ENCODE measurements around the gene PPP2R3C. TPM values are rescaled to one million over a fixed set of nuclear protein-coding genes. Genes with fewer than 3 reads are reported as not detected.

PPP2R3C gene
- total and polyA plus RNA-seq, 2 of the 13 experiments (the other 11 are each of a cell fraction or from before 2014, with no cell fraction given): 63.4 to 102 TPM

DNA sequence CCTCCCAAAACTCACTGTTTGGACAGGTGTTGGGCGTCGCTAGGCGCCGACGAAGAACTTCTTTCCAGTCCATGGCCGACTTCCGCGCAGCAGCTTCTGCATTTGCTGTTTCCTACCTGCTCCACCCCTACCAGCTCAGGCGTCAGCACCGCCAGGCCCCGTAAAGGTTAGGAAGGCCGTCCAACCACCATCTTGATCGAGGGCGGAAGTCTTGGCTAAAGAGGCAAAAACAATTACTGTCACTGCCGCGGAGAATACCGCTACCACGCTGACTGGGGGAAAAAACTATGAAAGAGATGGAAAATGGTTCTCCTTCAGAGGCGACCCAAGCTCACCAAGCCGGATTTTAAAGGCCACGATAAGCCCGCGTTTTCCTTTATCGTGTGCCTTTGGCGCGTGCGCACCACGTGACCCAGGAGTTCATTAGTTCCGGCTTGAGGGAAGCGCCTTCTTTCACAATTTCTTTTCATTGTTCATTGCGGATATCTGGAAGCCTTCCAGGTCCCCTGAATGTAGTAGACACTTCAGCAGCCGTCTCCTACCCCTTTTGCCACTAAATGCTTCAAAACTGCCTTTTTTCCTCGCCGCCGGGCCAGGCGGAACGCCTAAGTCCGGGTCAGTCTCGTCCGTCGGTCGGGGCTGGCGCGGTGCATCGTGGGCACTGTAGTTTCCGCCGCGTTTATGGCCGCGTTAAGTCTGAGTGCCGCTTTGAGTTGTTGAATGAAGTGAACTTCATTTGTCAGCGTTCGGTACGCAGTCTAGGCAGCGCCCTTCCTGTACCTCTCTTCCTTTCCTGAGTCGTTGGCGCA, at the start of gene PPP2R3C, which contains the start of gene PRORP (continued):
- TF ChIP-seq ARNTL (CRISPR knock-in tag; IDR thresholded peaks at IDR 0.05) (peak; percentile 98), SRSF1 (optimal IDR thresholded peaks at IDR 0.05; ENCODE audit: low read depth, low read length) (peak; percentile 79), NFE2 (CRISPR knock-in tag; IDR thresholded peaks at IDR 0.05) (no peak), NFE2L2 (IDR thresholded peaks at IDR 0.05; ENCODE audit: low read length) (peak; percentile 12; the same call in 1 of the 2 replicates), ZNF121 (CRISPR knock-in tag; IDR thresholded peaks at IDR 0.05) (peak; percentile 27; the same call in 1 of the 2 replicates), CEBPZ (IDR thresholded peaks at IDR 0.05; ENCODE audit: low read length) (no peak), KLF13 (CRISPR knock-in tag; IDR thresholded peaks at IDR 0.05) (peak; percentile 91), ZNF619 (CRISPR knock-in tag; IDR thresholded peaks at IDR 0.05) (peak; percentile 94), FOXK2 (IDR thresholded peaks at IDR 0.05) (peak; percentile 40; the same call in 1 of the 2 replicates), TBX2 (CRISPR knock-in tag; IDR thresholded peaks at IDR 0.05; ENCODE audit: borderline replicate concordance) (peak; percentile 90; the same call in 1 of the 2 replicates), RAD51 (IDR thresholded peaks at IDR 0.05; ENCODE audit: borderline replicate concordance) (peak; percentile 98), PAWR (CRISPR knock-in tag; IDR thresholded peaks at IDR 0.05; ENCODE audit: borderline replicate concordance) (no peak; the same call in 1 of the 2 replicates), ZNF280B (CRISPR knock-in tag; IDR thresholded peaks at IDR 0.05; ENCODE audit: borderline replicate concordance) (peak; percentile 93)
- TF ChIP-seq, protein P1, sequence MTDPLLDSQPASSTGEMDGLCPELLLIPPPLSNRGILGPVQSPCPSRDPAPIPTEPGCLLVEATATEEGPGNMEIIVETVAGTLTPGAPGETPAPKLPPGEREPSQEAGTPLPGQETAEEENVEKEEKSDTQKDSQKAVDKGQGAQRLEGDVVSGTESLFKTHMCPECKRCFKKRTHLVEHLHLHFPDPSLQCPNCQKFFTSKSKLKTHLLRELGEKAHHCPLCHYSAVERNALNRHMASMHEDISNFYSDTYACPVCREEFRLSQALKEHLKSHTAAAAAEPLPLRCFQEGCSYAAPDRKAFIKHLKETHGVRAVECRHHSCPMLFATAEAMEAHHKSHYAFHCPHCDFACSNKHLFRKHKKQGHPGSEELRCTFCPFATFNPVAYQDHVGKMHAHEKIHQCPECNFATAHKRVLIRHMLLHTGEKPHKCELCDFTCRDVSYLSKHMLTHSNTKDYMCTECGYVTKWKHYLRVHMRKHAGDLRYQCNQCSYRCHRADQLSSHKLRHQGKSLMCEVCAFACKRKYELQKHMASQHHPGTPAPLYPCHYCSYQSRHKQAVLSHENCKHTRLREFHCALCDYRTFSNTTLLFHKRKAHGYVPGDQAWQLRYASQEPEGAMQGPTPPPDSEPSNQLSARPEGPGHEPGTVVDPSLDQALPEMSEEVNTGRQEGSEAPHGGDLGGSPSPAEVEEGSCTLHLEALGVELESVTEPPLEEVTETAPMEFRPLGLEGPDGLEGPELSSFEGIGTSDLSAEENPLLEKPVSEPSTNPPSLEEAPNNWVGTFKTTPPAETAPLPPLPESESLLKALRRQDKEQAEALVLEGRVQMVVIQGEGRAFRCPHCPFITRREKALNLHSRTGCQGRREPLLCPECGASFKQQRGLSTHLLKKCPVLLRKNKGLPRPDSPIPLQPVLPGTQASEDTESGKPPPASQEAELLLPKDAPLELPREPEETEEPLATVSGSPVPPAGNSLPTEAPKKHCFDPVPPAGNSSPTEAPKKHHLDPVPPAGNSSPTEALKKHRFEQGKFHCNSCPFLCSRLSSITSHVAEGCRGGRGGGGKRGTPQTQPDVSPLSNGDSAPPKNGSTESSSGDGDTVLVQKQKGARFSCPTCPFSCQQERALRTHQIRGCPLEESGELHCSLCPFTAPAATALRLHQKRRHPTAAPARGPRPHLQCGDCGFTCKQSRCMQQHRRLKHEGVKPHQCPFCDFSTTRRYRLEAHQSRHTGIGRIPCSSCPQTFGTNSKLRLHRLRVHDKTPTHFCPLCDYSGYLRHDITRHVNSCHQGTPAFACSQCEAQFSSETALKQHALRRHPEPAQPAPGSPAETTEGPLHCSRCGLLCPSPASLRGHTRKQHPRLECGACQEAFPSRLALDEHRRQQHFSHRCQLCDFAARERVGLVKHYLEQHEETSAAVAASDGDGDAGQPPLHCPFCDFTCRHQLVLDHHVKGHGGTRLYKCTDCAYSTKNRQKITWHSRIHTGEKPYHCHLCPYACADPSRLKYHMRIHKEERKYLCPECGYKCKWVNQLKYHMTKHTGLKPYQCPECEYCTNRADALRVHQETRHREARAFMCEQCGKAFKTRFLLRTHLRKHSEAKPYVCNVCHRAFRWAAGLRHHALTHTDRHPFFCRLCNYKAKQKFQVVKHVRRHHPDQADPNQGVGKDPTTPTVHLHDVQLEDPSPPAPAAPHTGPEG (CRISPR knock-in tag; IDR thresholded peaks at IDR 0.05): peak; percentile 91
- TF ChIP-seq, protein P2, sequence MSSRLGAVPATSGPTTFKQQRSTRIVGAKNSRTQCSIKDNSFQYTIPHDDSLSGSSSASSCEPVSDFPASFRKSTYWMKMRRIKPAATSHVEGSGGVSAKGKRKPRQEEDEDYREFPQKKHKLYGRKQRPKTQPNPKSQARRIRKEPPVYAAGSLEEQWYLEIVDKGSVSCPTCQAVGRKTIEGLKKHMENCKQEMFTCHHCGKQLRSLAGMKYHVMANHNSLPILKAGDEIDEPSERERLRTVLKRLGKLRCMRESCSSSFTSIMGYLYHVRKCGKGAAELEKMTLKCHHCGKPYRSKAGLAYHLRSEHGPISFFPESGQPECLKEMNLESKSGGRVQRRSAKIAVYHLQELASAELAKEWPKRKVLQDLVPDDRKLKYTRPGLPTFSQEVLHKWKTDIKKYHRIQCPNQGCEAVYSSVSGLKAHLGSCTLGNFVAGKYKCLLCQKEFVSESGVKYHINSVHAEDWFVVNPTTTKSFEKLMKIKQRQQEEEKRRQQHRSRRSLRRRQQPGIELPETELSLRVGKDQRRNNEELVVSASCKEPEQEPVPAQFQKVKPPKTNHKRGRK (CRISPR knock-in tag; IDR thresholded peaks at IDR 0.05): peak; percentile 38; the same call in 1 of the 2 replicates
- TF ChIP-seq, protein P3, sequence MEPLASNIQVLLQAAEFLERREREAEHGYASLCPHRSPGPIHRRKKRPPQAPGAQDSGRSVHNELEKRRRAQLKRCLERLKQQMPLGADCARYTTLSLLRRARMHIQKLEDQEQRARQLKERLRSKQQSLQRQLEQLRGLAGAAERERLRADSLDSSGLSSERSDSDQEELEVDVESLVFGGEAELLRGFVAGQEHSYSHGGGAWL (CRISPR knock-in tag; IDR thresholded peaks at IDR 0.05): peak; percentile 96
